Measurements from ENCODE around the gene AKAP6. TPM values are rescaled to one million over a fixed set of nuclear protein-coding genes. Genes with fewer than 3 reads are reported as not detected.

The AKAP6 gene
- total and polyA plus RNA-seq, 2 experiments from 2014 or later = 0.38 to 0.42 TPM

DNA sequence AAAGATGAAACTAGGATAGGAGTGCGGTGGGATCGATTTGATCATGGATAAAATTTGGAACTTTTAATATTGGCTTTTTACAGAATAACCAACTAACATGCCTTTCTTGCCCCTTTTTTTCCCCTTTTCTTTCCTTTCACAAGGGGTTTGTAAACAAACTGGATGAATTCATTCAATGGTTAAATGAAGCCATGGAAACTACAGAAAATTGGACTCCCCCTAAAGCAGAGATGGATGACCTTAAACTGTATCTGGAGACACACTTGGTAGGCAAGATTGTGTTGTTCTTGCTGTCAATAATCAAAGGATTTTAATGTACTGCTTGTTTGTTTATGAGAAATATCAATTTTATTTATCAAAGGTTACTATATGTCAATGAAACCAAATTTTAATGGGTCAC lies 247.9 kb downstream of the AKAP6 start:
- no peaks in the 10 kb centered on the region for H3K36me3 Mint-ChIP-seq (ENCODE audit: low read depth)
- TF ChIP-seq, protein P1, sequence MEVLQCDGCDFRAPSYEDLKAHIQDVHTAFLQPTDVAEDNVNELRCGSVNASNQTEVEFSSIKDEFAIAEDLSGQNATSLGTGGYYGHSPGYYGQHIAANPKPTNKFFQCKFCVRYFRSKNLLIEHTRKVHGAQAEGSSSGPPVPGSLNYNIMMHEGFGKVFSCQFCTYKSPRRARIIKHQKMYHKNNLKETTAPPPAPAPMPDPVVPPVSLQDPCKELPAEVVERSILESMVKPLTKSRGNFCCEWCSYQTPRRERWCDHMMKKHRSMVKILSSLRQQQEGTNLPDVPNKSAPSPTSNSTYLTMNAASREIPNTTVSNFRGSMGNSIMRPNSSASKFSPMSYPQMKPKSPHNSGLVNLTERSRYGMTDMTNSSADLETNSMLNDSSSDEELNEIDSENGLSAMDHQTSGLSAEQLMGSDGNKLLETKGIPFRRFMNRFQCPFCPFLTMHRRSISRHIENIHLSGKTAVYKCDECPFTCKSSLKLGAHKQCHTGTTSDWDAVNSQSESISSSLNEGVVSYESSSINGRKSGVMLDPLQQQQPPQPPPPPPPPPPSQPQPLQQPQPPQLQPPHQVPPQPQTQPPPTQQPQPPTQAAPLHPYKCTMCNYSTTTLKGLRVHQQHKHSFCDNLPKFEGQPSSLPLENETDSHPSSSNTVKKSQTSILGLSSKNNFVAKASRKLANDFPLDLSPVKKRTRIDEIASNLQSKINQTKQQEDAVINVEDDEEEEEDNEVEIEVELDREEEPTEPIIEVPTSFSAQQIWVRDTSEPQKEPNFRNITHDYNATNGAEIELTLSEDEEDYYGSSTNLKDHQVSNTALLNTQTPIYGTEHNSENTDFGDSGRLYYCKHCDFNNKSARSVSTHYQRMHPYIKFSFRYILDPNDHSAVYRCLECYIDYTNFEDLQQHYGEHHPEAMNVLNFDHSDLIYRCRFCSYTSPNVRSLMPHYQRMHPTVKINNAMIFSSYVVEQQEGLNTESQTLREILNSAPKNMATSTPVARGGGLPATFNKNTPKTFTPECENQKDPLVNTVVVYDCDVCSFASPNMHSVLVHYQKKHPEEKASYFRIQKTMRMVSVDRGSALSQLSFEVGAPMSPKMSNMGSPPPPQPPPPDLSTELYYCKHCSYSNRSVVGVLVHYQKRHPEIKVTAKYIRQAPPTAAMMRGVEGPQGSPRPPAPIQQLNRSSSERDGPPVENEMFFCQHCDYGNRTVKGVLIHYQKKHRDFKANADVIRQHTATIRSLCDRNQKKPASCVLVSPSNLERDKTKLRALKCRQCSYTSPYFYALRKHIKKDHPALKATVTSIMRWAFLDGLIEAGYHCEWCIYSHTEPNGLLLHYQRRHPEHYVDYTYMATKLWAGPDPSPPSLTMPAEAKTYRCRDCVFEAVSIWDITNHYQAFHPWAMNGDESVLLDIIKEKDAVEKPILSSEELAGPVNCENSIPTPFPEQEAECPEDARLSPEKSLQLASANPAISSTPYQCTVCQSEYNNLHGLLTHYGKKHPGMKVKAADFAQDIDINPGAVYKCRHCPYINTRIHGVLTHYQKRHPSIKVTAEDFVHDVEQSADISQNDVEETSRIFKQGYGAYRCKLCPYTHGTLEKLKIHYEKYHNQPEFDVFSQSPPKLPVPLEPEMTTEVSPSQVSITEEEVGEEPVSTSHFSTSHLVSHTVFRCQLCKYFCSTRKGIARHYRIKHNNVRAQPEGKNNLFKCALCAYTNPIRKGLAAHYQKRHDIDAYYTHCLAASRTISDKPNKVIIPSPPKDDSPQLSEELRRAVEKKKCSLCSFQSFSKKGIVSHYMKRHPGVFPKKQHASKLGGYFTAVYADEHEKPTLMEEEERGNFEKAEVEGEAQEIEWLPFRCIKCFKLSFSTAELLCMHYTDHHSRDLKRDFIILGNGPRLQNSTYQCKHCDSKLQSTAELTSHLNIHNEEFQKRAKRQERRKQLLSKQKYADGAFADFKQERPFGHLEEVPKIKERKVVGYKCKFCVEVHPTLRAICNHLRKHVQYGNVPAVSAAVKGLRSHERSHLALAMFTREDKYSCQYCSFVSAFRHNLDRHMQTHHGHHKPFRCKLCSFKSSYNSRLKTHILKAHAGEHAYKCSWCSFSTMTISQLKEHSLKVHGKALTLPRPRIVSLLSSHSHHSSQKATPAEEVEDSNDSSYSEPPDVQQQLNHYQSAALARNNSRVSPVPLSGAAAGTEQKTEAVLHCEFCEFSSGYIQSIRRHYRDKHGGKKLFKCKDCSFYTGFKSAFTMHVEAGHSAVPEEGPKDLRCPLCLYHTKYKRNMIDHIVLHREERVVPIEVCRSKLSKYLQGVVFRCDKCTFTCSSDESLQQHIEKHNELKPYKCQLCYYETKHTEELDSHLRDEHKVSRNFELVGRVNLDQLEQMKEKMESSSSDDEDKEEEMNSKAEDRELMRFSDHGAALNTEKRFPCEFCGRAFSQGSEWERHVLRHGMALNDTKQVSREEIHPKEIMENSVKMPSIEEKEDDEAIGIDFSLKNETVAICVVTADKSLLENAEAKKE (CRISPR knock-in tag; IDR thresholded peaks at IDR 0.05) = no peak
- TF ChIP-seq ZNF114 (CRISPR knock-in tag; IDR thresholded peaks at IDR 0.05) (no peak), ZNF331 (CRISPR knock-in tag; IDR thresholded peaks at IDR 0.05; ENCODE audit: low read depth) (no peak), EZH2 (IDR thresholded peaks at IDR 0.05; ENCODE audit: low read depth, unreplicated experiment) (no peak), POLR2AphosphoS5 (IDR thresholded peaks at IDR 0.05; ENCODE audit: low read depth) (no peak), JUNB (IDR thresholded peaks at IDR 0.05; ENCODE audit: unreplicated experiment) (no peak), STAT1 (IDR thresholded peaks at IDR 0.05; ENCODE audit: unreplicated experiment) (no peak), NANOG (IDR thresholded peaks at IDR 0.05; ENCODE audit: borderline replicate concordance) (no peak)
- TF ChIP-seq, protein P2, sequence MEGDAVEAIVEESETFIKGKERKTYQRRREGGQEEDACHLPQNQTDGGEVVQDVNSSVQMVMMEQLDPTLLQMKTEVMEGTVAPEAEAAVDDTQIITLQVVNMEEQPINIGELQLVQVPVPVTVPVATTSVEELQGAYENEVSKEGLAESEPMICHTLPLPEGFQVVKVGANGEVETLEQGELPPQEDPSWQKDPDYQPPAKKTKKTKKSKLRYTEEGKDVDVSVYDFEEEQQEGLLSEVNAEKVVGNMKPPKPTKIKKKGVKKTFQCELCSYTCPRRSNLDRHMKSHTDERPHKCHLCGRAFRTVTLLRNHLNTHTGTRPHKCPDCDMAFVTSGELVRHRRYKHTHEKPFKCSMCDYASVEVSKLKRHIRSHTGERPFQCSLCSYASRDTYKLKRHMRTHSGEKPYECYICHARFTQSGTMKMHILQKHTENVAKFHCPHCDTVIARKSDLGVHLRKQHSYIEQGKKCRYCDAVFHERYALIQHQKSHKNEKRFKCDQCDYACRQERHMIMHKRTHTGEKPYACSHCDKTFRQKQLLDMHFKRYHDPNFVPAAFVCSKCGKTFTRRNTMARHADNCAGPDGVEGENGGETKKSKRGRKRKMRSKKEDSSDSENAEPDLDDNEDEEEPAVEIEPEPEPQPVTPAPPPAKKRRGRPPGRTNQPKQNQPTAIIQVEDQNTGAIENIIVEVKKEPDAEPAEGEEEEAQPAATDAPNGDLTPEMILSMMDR (conservative IDR thresholded peaks at IDR 0.05; ENCODE audit: low read depth in 2 of 2) = no peak
- TF ChIP-seq, protein P3, sequence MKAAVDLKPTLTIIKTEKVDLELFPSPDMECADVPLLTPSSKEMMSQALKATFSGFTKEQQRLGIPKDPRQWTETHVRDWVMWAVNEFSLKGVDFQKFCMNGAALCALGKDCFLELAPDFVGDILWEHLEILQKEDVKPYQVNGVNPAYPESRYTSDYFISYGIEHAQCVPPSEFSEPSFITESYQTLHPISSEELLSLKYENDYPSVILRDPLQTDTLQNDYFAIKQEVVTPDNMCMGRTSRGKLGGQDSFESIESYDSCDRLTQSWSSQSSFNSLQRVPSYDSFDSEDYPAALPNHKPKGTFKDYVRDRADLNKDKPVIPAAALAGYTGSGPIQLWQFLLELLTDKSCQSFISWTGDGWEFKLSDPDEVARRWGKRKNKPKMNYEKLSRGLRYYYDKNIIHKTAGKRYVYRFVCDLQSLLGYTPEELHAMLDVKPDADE (IDR thresholded peaks at IDR 0.05) = no peak
- Histone ChIP-seq H3K4me2 (no peak overlapping the region), H4K20me1 (replicated peaks; ENCODE audit: insufficient read depth) (no peaks in the 10 kb centered on the region), H3K79me2 (replicated peaks; ENCODE audit: insufficient read depth) (no peaks in the 10 kb centered on the region), H3K27ac (ENCODE audit: low read depth) (no peak overlapping the region), H3K27me3 (ENCODE audit: insufficient read depth) (no peaks in the 10 kb centered on the region), H2AFZ (no peak overlapping the region), H3K36me3 (ENCODE audit: insufficient read depth) (no peaks in the 10 kb centered on the region), H3K4me1 (ENCODE audit: insufficient read depth) (no peaks in the 10 kb centered on the region), H3K9me2 (ENCODE audit: insufficient read depth) (no peaks in the 10 kb centered on the region), H3F3A (replicated peaks; ENCODE audit: low read depth) (no peaks in the 10 kb centered on the region), H3K4me3 (no peak overlapping the region)
- peaks cover 2% of the 10 kb centered on the region for H3K27me3 Mint-ChIP-seq (ENCODE audit: insufficient read depth, low read depth, poor library complexity)
- peaks cover 4% of the 10 kb centered on the region; the same call in 2 of the 3 replicates for H3K4me1 Mint-ChIP-seq
- H3K27ac Mint-ChIP-seq = no peak overlapping the region
- H3K9me3 Mint-ChIP-seq = peaks cover 5% of the 10 kb centered on the region; the same call in 2 of the 3 replicates
- DNase-seq (ENCODE audit: low spot score) = no peak
- no peak for ATAC-seq
- no peak overlapping the region for H3K4me3 Mint-ChIP-seq

Measured in GM23338 (cell line).